Colonic mucosa (tissue), 4 donors: ENCODE results near the gene PTPMT1. TPM values are rescaled to one million over a fixed set of nuclear protein-coding genes. Genes with fewer than 3 reads are reported as not detected.

Experiments used
- DNase-seq: peaks from one replicate; pipeline ENCODE4 v3.0.0-alpha.2; 2020
- H3K27ac ChIP-seq: fragments of 200-600 bp; one replicate; pipeline ENCODE4 v1.8.0; 2021
- H3K27me3 ChIP-seq: fragments of 200-600 bp; one replicate; pipeline ENCODE4 v1.8.0; 2021
- H3K36me3 ChIP-seq: fragments of 200-600 bp; one replicate; pipeline ENCODE4 v1.8.0; 2021
- H3K4me1 ChIP-seq: fragments of 200-600 bp; one replicate; pipeline ENCODE4 v1.8.0; 2021; ENCODE audit warnings: mild to moderate bottlenecking
- H3K4me3 ChIP-seq: fragments of 200-600 bp; one replicate; pipeline ENCODE4 v1.8.0; 2021
- H3K9ac ChIP-seq, 2 donors: one replicate each; pipeline ENCODE4 v1.7.0; 2013; ENCODE audit warnings: control low read depth in 2 of 2, low read depth in 2 of 2, low read length in 2 of 2
- H3K9me3 ChIP-seq: fragments of 200-600 bp; one replicate; pipeline ENCODE4 v1.8.0; 2021
- CTCF ChIP-seq: fragments of 200-600 bp; IDR thresholded peaks from one replicate; pipeline ENCODE4 v1.8.0; 2022; ENCODE audit warnings: antibody characterized with exemption, mild to moderate bottlenecking
- intact Hi-C: fragments of 100-400 bp; cut with DNase I; formaldehyde crosslinking; loops from one replicate; pipeline ENCODE4 v1.14.1; 2022
- total RNA-seq, 2 donors: library from RNA; stranded (reverse); fragmentation: NEBNext Ultra II Directional in 1 of 2; extraction: Animal tissue kit (Norgen Biotek cat#: 25700) in 1 of 2; gene quantifications; one replicate each; pipeline ENCODE4 v1.2.1, GENCODE V29; 2021
- donor health status: healthy.
- donor health status: DM: no; HTN: no; CAD: no.
- donor health status: DM: no; HTN: no; CAD: no.

PTPMT1 gene
- total RNA-seq: 10 to 100 TPM; 33.6 to 52.5 TPM

- Histone ChIP-seq H3K27me3 (no peaks in the 10 kb centered on the region), H3K9me3 (no peaks in the 10 kb centered on the region), H3K9ac (peak within 1 kb of the TSS; percentile 95 to 98), H3K36me3 (no peaks in the 10 kb centered on the region), H3K4me3 (peak within 1 kb of the TSS; percentile 97), H3K27ac (peak within 1 kb of the TSS; percentile 55), H3K4me1 (peaks cover 4% of the 10 kb centered on the region)
- intact Hi-C loops: no loop called here
- no peak for TF ChIP-seq CTCF
- peak; percentile 70 for DNase-seq
These were observed at the start of gene PTPMT1 for GRCh38 chr11:47565340-47566148. Gene PTPMT1 (plus strand): TSS chr11:47565599. CDS start chr11:47565623, 24 bp downstream.

- no peaks in the 10 kb centered on the region for H3K27me3 ChIP-seq
- no peaks in the 10 kb centered on the region for H3K9me3 ChIP-seq
- no peak for TF ChIP-seq CTCF
- intact Hi-C loops: no loop called here
- no peak for DNase-seq
- no peak overlapping the region for H3K4me3 ChIP-seq
- H3K36me3 ChIP-seq: no peaks in the 10 kb centered on the region
- no peak overlapping the region for H3K27ac ChIP-seq
- peaks cover 13% of the 10 kb centered on the region for H3K4me1 ChIP-seq
- no peak overlapping the region for H3K9ac ChIP-seq
These were observed 49.2 kb upstream of the PTPMT1 start for GRCh38 chr11:47516155-47516554.

GRCh38 chr11:47516984-47517853 is 48.2 kb upstream of the PTPMT1 start:
- Histone ChIP-seq H3K9me3 (no peaks in the 10 kb centered on the region), H3K4me3 (no peak overlapping the region), H3K36me3 (no peaks in the 10 kb centered on the region), H3K27ac (no peak overlapping the region), H3K27me3 (no peaks in the 10 kb centered on the region), H3K4me1 (peaks cover 13% of the 10 kb centered on the region), H3K9ac (no peak overlapping the region)
- TF ChIP-seq CTCF: no peak
- intact Hi-C loops: no loop called here
- no peak for DNase-seq

- Histone ChIP-seq H3K9me3 (no peaks in the 10 kb centered on the region), H3K4me1 (peaks cover 16% of the 10 kb centered on the region), H3K9ac (no peak overlapping the region), H3K27me3 (no peaks in the 10 kb centered on the region), H3K4me3 (no peak overlapping the region), H3K36me3 (no peaks in the 10 kb centered on the region), H3K27ac (no peak overlapping the region)
- DNase-seq: no peak
- TF ChIP-seq CTCF: no peak
- intact Hi-C loops: no loop called here
These were observed 47.0 kb upstream of the PTPMT1 start for GRCh38 chr11:47518212-47518964.
